B cell (primary cell): Measurements from ENCODE around the gene GALNT17.
"Not testable (repeated sequence)": the region's sequence is repeated elsewhere in the genome, so short reads cannot be mapped to it uniquely, and the experiment has no call there.

ENCODE experiments used
- CTCF ChIP-seq: fragments of 200-600 bp; IDR thresholded peaks from one replicate; pipeline ENCODE4 v1.8.0; 2022; ENCODE audit warnings: antibody characterized with exemption, mild to moderate bottlenecking
- EZH2 ChIP-seq: IDR thresholded peaks from 2 replicates; pipeline ENCODE4 v1.6.1; 2012; ENCODE audit warnings: borderline replicate concordance, low read depth, mild to moderate bottlenecking, moderate library complexity, low read length; ENCODE audit not compliant: insufficient read depth, poor library complexity, severe bottlenecking

DNA sequence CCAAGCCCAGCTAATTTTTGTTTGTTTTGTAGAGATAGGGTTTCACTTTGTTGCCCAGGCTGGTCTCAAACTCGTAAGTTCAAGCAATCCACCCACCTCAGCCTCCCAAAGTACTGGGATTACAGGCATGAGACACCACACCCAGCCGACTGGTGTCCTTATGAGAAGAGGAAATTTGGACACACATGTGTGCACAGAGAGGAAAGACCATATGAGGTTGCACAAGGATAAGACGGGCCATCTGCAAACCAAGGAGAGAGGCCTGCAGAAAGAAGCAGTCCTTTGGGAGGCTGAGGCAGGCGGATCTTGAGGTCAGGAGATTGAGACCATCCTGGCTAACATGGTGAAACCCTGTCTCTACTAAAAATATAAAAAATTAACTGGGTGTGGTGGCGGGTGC lies 130.9 kb downstream of the GALNT17 start:
- TF ChIP-seq CTCF, EZH2: not testable (repeated sequence)
